H9 (cell line): ENCODE measurements around the gene SPRYD4. TPM values are rescaled to one million over a fixed set of nuclear protein-coding genes. Genes with fewer than 3 reads are reported as not detected.

ENCODE experiments used
- DNase-seq: peaks from one replicate; pipeline ENCODE4 v3.0.0-alpha.2; 2017
- H2AFZ ChIP-seq: one replicate; pipeline ENCODE4 v1.6.1; 2013; ENCODE audit warnings: mild to moderate bottlenecking, low read length, control low read depth, moderate library complexity
- H2AK5ac ChIP-seq: 2 replicates; pipeline ENCODE4 v1.6.1; 2013; ENCODE audit warnings: low read length, control low read depth, mixed read lengths; ENCODE audit not compliant: insufficient read length
- H2BK120ac ChIP-seq: one replicate; pipeline ENCODE4 v1.6.1; 2013; ENCODE audit warnings: low read depth, mild to moderate bottlenecking, low read length, control low read depth, inconsistent platforms; ENCODE audit not compliant: poor library complexity, severe bottlenecking
- H2BK12ac ChIP-seq: 2 replicates; pipeline ENCODE4 v1.6.1; 2013; ENCODE audit warnings: low read length, control low read depth, mixed read lengths, low read depth; ENCODE audit not compliant: insufficient read length
- H2BK15ac ChIP-seq: 2 replicates; pipeline ENCODE4 v1.6.1; 2013; ENCODE audit warnings: low read depth, low read length, control low read depth
- H2BK20ac ChIP-seq: one replicate; pipeline ENCODE4 v1.6.1; 2013; ENCODE audit warnings: low read depth, mild to moderate bottlenecking, low read length, control low read depth, inconsistent platforms; ENCODE audit not compliant: poor library complexity, severe bottlenecking
- H2BK5ac ChIP-seq: 2 replicates; pipeline ENCODE4 v1.6.1; 2013; ENCODE audit warnings: low read length, control low read depth, mixed read lengths; ENCODE audit not compliant: insufficient read length
- H3K14ac ChIP-seq: 2 replicates; pipeline ENCODE4 v1.6.1; 2013; ENCODE audit warnings: low read length, control low read depth; ENCODE audit not compliant: insufficient read depth
- H3K18ac ChIP-seq: 2 replicates; pipeline ENCODE4 v1.6.1; 2013; ENCODE audit warnings: low read depth, mild to moderate bottlenecking, mixed read lengths, low read length, control low read depth; ENCODE audit not compliant: insufficient read length
- H3K23ac ChIP-seq: 2 replicates; pipeline ENCODE4 v1.6.1; 2013; ENCODE audit warnings: low read length, control low read depth, mixed read lengths, low read depth; ENCODE audit not compliant: insufficient read length
- H3K23me2 ChIP-seq: 2 replicates; pipeline ENCODE4 v1.6.1; 2013; ENCODE audit warnings: low read depth, mild to moderate bottlenecking, mixed read lengths, low read length, control low read depth; ENCODE audit not compliant: insufficient read length, poor library complexity, severe bottlenecking
- H3K27ac ChIP-seq: 2 replicates; pipeline ENCODE4 v1.5.1; 2013; ENCODE audit warnings: low read length, control low read depth, mixed read lengths, low read depth; ENCODE audit not compliant: insufficient read length
- H3K27me3 ChIP-seq: 2 replicates; pipeline ENCODE4 v1.6.1; 2013; ENCODE audit warnings: low read length, control low read depth, inconsistent platforms; ENCODE audit not compliant: insufficient read depth
- H3K4ac ChIP-seq: 2 replicates; pipeline ENCODE4 v1.6.1; 2013; ENCODE audit warnings: low read depth, mild to moderate bottlenecking, control low read depth, inconsistent platforms, low read length, moderate library complexity
- H3K4me1 ChIP-seq: 2 replicates; pipeline ENCODE4 v1.6.1; 2013; ENCODE audit warnings: low read length, control low read depth, inconsistent platforms; ENCODE audit not compliant: insufficient read depth
- H3K4me2 ChIP-seq: 2 replicates; pipeline ENCODE4 v1.6.1; 2013; ENCODE audit warnings: low read length, control low read depth, mixed read lengths; ENCODE audit not compliant: insufficient read length, insufficient read depth
- H3K56ac ChIP-seq: 2 replicates; pipeline ENCODE4 v1.6.1; 2013; ENCODE audit warnings: low read depth, mild to moderate bottlenecking, mixed read lengths, low read length, control low read depth; ENCODE audit not compliant: insufficient read length
- H3K79me1 ChIP-seq: 2 replicates; pipeline ENCODE4 v1.6.1; 2013; ENCODE audit warnings: low read depth, mild to moderate bottlenecking, moderate library complexity, low read length, control low read depth, inconsistent platforms; ENCODE audit not compliant: insufficient read depth, poor library complexity, severe bottlenecking
- H3K79me2 ChIP-seq: 2 replicates; pipeline ENCODE4 v1.6.1; 2013; ENCODE audit warnings: low read length, control low read depth, inconsistent platforms; ENCODE audit not compliant: insufficient read depth
- H3K9ac ChIP-seq: 2 replicates; pipeline ENCODE4 v1.6.1; 2013; ENCODE audit warnings: low read length, control low read depth, mixed read lengths; ENCODE audit not compliant: insufficient read length; ENCODE audit errors: extremely low read depth
- H3K9me3 ChIP-seq: one replicate; pipeline ENCODE4 v1.6.1; 2013; ENCODE audit warnings: low read depth, low read length, inconsistent platforms; ENCODE audit not compliant: control insufficient read depth
- H3T11ph ChIP-seq: one replicate; pipeline ENCODE4 v1.6.1; 2013; ENCODE audit warnings: mild to moderate bottlenecking, low read length, control low read depth, inconsistent platforms
- H4K20me1 ChIP-seq: one replicate; pipeline ENCODE4 v1.6.1; 2013; ENCODE audit not compliant: control insufficient read depth, insufficient read length, insufficient read depth
- H4K5ac ChIP-seq: 2 replicates; pipeline ENCODE4 v1.6.1; 2013; ENCODE audit warnings: low read depth, mild to moderate bottlenecking, mixed read lengths, low read length, control low read depth; ENCODE audit not compliant: insufficient read length
- H4K8ac ChIP-seq: replicated peaks from 2 replicates; pipeline ENCODE4 v1.6.1; 2013; ENCODE audit warnings: low read length, control low read depth, mixed read lengths, low read depth; ENCODE audit not compliant: insufficient read length
- H4K91ac ChIP-seq: 2 replicates; pipeline ENCODE4 v1.6.1; 2013; ENCODE audit warnings: low read depth, mild to moderate bottlenecking, moderate library complexity, mixed read lengths, low read length, control low read depth; ENCODE audit not compliant: insufficient read length
- H3K27ac Mint-ChIP-seq, 3 experiments: 2 replicates in 2 of 3; 3 replicates in 1 of 3; pipeline ENCODE4 v1.8.0; 2020 to 2021; ENCODE audit warnings: mixed read lengths in 3 of 3, mild to moderate bottlenecking in 1 of 3, moderate library complexity in 1 of 3
- H3K27me3 Mint-ChIP-seq: 2 replicates; pipeline ENCODE4 v1.8.0; 2021; ENCODE audit warnings: low read depth, mild to moderate bottlenecking, moderate library complexity, mixed read lengths
- H3K36me3 Mint-ChIP-seq, 3 experiments: 2 replicates in 2 of 3; 3 replicates in 1 of 3; pipeline ENCODE4 v1.8.0; 2020 to 2021; ENCODE audit warnings: low read depth in 3 of 3, mixed read lengths in 3 of 3; ENCODE audit not compliant: insufficient read depth in 1 of 3
- H3K4me1 Mint-ChIP-seq, 2 experiments: 2 replicates each; pipeline ENCODE4 v1.8.0; 2020; ENCODE audit warnings: mixed read lengths in 2 of 2
- H3K4me3 Mint-ChIP-seq, 2 experiments: 2 replicates in 1 of 2; 3 replicates in 1 of 2; pipeline ENCODE4 v1.8.0; 2020 to 2021; ENCODE audit warnings: mild to moderate bottlenecking in 2 of 2, mixed read lengths in 2 of 2, moderate library complexity in 1 of 2
- H3K9me3 Mint-ChIP-seq, 2 experiments: 2 replicates in 1 of 2; 3 replicates in 1 of 2; pipeline ENCODE4 v1.8.0; 2020; ENCODE audit warnings: mild to moderate bottlenecking in 2 of 2, mixed read lengths in 2 of 2, moderate library complexity in 1 of 2
- CTCF ChIP-seq: fragments of 200-600 bp; sonication (generic); conservative IDR thresholded peaks from 3 replicates; pipeline ENCODE4 v1.8.0; 2021; ENCODE audit warnings: antibody characterized with exemption, mild to moderate bottlenecking
- WGBS: extraction: QIAGEN DNeasy Blood & Tissue Kit; methylation state at CpG from one replicate; pipeline ENCODE4 v1.1.7; 2013; ENCODE audit warnings: missing lambda C conversion rate, low lambda C conversion rate, mixed read lengths; ENCODE audit not compliant: insufficient read length; ENCODE audit errors: extremely low coverage; 5-methylcytosine and 5-hydroxymethylcytosine counted together
- total RNA-seq: library from RNA; stranded (reverse); gene quantifications from 2 replicates; pipeline ENCODE4 v1.2.1, GENCODE V29; 2021

SPRYD4 gene
- total RNA-seq, 1 experiment from 2014 or later, result 4.9 TPM

DNA sequence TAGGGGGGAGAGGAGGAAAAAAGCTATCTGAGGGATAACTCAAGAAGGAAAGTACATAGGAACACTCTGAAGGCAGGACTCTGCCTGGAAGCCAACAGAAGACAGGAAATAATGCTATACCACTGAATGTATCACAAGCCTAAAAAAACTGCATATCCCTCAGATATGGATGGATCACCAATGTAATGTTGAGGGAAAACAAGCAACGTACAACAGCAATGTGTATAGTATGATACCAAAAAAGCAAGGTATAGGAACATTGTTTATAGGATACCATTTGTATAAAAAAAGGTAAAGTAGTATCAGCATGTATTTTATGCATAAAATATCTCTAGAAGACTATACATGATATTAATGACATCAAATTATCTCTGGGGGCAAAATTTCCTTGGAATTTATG lies 16.2 kb downstream of the SPRYD4 start:
- H3K27me3 Mint-ChIP-seq, result peaks cover 31% of the 10 kb centered on the region
- no peaks in the 10 kb centered on the region for H3K4me1 ChIP-seq
- no peak overlapping the region for H3T11ph ChIP-seq
- no peak overlapping the region for H4K91ac ChIP-seq
- H3K23me2 ChIP-seq, result peaks cover 11% of the 10 kb centered on the region
- peaks cover 13% of the 10 kb centered on the region; the same call in 1 of the 2 replicates for H3K27me3 ChIP-seq
- no peak overlapping the region for H3K27ac ChIP-seq
- no peak overlapping the region for H2BK15ac ChIP-seq
- H3K4me1 Mint-ChIP-seq, result peaks cover 11 to 13% of the 10 kb centered on the region in 2 experiments
- no peak overlapping the region for H3K18ac ChIP-seq
- no peak overlapping the region for H3K23ac ChIP-seq
- H4K8ac ChIP-seq, result no peak overlapping the region
- no peaks in the 10 kb centered on the region for H3K79me1 ChIP-seq
- no peak overlapping the region for H3K4me2 ChIP-seq
- no peak overlapping the region for H2BK5ac ChIP-seq
- DNase-seq, result no peak
- H2BK20ac ChIP-seq, result no peak overlapping the region
- H3K9me3 Mint-ChIP-seq, result peaks cover 8 to 13% of the 10 kb centered on the region in 2 experiments; a peak in 4 of 5 replicates
- no peak overlapping the region for H2BK120ac ChIP-seq
- H4K5ac ChIP-seq, result no peak overlapping the region
- H2AFZ ChIP-seq, result no peak overlapping the region
- H3K4me3 Mint-ChIP-seq, result no peak overlapping the region
- H2AK5ac ChIP-seq, result no peak overlapping the region
- WGBS, result no CpG with 5 or more reads among the region's 1 CpG
- no peak overlapping the region for H3K4ac ChIP-seq
- no peak overlapping the region for H2BK12ac ChIP-seq
- no peaks in the 10 kb centered on the region for H4K20me1 ChIP-seq
- no peak overlapping the region for H3K27ac Mint-ChIP-seq
- H3K9me3 ChIP-seq, result no peaks in the 10 kb centered on the region
- TF ChIP-seq CTCF, result no peak
- no peaks in the 10 kb centered on the region for H3K79me2 ChIP-seq
- H3K56ac ChIP-seq, result no peak overlapping the region
- no peak overlapping the region for H3K14ac ChIP-seq
- H3K9ac ChIP-seq, result no peak overlapping the region
- H3K36me3 Mint-ChIP-seq, result peaks cover 0 to 6% (median 0%) of the 10 kb centered on the region in 3 experiments; a peak in 2 of 7 replicates
